Amygdala (tissue), 56 donors: Measurements from ENCODE around the gene CTDNEP1.

Experiments
- DNase-seq, 56 donors: peaks; one replicate each; lab custom pipeline; 2025; lab: John Stamatoyannopoulos, UW

The CTDNEP1 gene

GRCh38 chr17:7251661-7252175 is at the start of gene CTDNEP1:
Gene CTDNEP1 (minus strand): TSS chr17:7251734. CDS start chr17:7251296, 438 bp downstream.
- peak; percentile 81 to 99 (median 97) for DNase-seq

- peak in 44 of 56 donors; percentile 12 to 83 (median 57) for DNase-seq
Measured at GRCh38 chr17:7296189-7296861, 44.8 kb upstream of the CTDNEP1 start.

- DNase-seq, result no peak
Measured at GRCh38 chr17:7295230-7296180, 44.0 kb upstream of the CTDNEP1 start.

GRCh38 chr17:7294614-7295153 is 43.1 kb upstream of the CTDNEP1 start, which contains the start of gene YBX2:
Gene YBX2 (minus strand): TSS chr17:7294639. CDS start chr17:7294500, 139 bp downstream.
- peak in 11 of 56 donors; percentile 6 to 60 (median 31) for DNase-seq

GRCh38 chr17:7293816-7294613 is 42.5 kb upstream of the CTDNEP1 start:
- DNase-seq, result no peak

- DNase-seq, result no peak
Measured at GRCh38 chr17:7293159-7293558, 41.6 kb upstream of the CTDNEP1 start.

GRCh38 chr17:7292729-7293128 is 41.2 kb upstream of the CTDNEP1 start:
- DNase-seq, result peak in 8 of 56 donors; percentile 6 to 60 (median 14)

- no peak for DNase-seq
Measured at GRCh38 chr17:7292194-7292593, 40.7 kb upstream of the CTDNEP1 start.

GRCh38 chr17:7290685-7291084 is 39.2 kb upstream of the CTDNEP1 start:
- no peak for DNase-seq

- DNase-seq, result no peak
Measured at GRCh38 chr17:7290166-7290565, 38.6 kb upstream of the CTDNEP1 start.

- no peak for DNase-seq
Measured at GRCh38 chr17:7289256-7290032, 37.9 kb upstream of the CTDNEP1 start.

- no peak for DNase-seq
Measured at GRCh38 chr17:7285679-7286078, 34.1 kb upstream of the CTDNEP1 start.

GRCh38 chr17:7284911-7285310 is 33.4 kb upstream of the CTDNEP1 start:
- DNase-seq, result no peak

GRCh38 chr17:7283471-7284216 is 32.1 kb upstream of the CTDNEP1 start:
- no peak for DNase-seq

- DNase-seq, result no peak
Measured at GRCh38 chr17:7282752-7283321, 31.3 kb upstream of the CTDNEP1 start.

GRCh38 chr17:7281953-7282751 is 30.6 kb upstream of the CTDNEP1 start:
- peak in 1 of 56 donors; percentile 25 for DNase-seq
